NOMO-1 treated with DMSO at 0.1 percent for 48 hours (cell line): ENCODE results near the gene HASPIN.
"Not testable (repeated sequence)": the region's sequence is repeated elsewhere in the genome, so short reads cannot be mapped to it uniquely, and the experiment has no call there.

Source experiments
- DNase-seq: peaks from one replicate; lab custom pipeline; 2025; ENCODE audit not compliant: unreplicated experiment; lab: John Stamatoyannopoulos, UW

The HASPIN gene

DNA sequence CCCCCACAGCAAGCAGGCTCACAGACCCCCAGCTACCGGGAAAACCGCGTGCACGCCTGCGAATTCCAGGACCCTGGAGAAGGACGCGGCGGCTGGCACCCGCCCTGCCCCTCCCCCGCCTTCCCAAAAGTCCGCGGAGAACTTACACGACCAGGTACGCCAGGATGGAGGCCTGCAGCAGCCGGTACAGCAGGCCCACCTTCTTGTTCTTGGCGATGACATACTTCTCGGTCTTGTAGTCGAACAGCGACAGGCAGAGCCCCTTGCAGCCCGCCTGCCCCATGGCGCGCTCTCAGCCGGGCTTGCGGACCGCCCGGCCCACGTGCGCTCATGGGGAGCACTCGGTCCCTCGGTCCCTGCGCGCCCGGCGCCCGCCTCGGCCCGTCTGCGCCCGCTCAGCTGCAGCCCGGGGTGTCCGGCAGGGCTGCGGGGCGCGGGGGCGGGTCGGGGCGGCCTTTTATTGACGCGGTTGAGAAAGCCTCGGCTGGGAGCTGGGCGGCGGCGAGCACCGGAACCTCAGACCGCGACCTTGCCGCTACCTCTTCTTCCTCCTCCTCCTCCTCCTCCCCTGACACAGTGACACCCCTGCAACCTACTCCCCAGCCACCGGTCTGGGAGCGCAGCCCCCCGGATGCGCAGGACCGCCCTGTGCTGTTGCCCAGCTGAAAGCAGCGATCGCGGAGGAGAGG lies 27.8 kb upstream of the HASPIN start, which contains the start of gene P2RX5:
P2RX5 (minus strand) TSS at position 433 of the 689 bp plus-strand sequence; CDS start at position 283, 150 bp downstream.
- peak; percentile 13 for DNase-seq

DNA sequence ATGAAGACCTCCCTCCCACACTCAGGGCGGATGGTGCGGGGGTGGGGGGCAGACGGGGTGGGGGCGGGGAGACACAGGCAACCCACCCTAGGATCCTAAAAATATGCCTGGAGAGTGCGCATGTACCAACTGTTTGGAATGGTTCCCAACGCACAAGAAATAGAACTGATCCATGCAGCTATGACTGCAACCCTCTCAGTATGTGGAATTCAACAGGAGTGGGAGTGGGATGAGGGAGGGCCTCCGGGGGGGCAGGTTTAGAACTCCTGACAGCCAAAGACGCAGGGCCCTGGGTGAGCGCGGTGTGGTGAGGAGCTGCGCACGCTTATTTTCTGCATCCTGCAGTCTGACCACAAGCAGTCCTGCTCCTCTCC lies 26.6 kb upstream of the HASPIN start:
- DNase-seq, result no peak

DNA sequence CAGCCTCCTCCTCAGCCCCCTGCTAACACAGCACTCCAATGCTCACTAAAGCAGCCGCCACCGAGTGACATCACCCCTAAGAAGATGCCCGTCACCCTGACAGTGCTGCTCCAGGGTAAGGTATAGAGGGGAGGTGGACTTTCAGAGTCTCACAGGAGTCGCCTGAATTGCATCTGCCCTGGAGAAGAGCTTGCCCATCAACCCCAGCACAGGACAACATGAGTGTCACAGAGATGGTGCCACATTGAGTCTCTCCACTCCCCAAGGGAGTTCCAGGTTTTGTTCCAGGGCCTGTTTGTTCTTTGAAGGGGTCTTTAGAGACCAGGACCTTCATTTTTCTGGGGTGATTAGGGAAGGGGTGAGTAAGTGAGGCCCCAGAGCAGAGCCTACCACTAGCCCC lies 25.6 kb upstream of the HASPIN start:
- no peak for DNase-seq

DNA sequence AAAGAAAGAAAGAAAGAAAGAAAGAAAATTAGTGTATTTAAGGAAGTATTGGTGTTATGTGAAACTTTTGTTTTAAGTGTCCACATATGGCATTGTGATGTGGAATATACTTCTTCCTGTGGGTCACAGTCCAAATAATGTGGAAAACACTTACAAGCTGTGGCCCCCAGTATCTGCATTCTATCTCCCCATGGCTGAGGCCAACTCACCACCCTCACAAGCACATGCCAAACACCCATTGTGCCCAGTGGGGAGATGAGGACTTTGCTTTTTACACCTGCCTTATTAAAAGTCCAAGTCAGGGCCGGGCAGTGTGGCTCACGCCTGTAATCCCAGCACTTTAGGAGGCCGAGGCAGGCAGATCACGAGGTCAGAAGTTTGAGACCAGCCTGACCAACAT lies 23.8 kb upstream of the HASPIN start:
- no peak for DNase-seq

DNA sequence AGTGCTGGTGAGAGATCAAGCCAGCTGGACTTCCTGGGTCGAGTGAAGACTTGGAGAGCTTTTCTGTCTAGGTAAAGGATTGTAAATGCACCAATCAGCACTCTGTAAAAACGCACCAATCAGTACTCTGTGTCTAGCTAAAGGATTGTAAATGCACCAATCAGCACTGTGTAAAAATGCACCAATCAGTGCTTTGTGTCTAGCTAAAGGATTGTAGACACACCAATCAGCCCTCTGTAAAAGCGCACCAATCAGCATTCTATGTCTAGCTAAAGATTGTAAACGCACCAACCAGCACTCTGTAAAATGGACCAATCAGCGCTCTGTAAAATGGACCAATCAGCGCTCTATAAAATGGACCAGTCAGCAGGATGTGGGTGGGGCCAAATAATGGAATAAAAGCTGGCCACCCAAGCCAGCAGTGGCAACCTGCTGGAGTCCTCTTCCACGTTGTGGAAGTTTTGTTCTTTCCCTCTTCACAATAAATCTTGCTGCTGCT lies 21.6 kb upstream of the HASPIN start:
- DNase-seq, result not testable (repeated sequence)

DNA sequence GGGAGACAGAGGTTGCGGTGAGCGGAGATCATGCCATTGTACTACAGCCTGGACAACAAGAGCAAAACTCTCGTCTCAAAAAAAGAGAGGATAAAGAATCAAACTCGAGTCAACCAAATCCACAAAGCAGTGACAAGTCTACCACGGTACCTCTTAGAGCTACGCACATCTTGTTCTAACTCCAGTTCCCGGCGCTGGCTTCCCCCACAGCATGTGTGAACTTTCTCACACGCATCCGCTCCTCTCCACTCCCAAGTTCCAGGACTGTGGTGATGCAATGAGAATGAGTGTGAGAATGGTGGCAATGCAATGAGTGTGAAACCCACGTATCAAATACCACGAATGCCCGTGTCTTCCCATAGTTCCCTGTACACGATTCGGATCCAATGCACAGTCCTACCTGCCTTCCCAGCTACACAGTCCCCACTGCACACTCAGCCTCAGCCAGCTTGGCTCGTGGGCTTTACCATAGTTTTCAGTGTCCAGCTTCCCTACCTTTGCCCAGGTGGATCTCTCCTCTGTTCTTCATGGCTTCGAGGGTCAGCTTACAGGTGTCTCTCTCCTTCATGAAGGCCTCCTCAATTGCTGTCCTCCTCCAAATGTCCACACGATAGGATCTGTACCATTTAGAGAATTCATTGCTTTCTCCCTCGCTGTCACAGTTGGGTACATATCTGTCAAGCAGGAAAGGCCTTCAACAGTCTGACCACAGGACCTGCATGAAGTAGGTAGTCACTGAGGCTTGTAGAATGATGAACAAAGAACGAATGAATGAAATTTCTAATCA lies 18.6 kb upstream of the HASPIN start:
- DNase-seq, result no peak

DNA sequence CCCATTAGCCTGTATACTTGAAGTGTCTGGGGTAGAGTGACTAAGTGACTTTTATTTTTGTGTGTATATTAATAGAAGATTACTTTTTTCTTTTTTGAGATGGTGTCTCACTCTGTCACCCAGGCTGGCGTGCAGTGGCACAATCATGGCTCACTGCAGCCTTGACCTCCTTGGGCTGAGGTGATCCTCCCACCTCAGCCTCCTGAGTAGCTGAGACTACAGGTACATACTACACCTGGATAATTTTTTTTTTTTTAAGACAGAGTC lies 18.1 kb upstream of the HASPIN start:
- not testable (repeated sequence) for DNase-seq

DNA sequence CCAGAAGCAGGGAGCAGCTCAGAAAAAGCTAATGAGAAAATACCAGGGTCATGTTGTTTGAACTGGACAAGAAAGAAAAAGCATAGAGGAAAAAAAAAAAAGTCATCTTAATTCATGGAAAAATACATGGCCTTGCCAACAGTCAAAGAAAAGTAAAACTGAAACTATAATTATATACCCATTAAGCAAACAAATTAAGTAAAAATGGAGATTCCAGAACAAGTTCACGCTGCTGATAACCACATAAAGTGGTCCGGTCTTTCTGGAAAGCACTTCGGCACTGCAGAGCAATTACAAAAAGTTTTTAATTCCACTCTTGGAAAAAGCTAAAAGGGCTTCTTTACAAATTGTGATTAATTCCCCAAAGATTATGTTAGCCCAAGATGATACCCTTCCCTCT lies 15.3 kb upstream of the HASPIN start:
- DNase-seq, result no peak

DNA sequence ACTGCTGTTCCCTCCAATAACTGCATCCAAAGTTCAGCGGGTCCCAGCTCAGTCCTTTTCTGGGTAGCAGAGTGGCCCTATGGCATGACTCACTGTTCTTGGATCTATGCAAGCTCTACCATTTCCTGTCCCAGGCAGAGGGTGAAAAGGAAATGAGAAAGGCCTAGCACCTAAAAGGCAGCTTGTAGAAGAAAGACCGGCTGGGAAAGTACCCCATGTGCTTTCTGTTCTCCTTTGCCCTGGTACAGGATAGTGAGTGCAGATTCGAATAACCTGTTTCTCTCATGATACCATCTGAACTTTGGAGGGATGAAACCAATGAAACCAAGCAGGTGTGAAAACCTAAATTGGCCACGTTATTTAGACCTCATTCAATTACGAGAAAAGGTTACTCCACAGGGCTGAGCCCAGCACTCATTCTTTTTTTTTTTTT lies 12.7 kb upstream of the HASPIN start:
- peak; percentile 95 for DNase-seq

DNA sequence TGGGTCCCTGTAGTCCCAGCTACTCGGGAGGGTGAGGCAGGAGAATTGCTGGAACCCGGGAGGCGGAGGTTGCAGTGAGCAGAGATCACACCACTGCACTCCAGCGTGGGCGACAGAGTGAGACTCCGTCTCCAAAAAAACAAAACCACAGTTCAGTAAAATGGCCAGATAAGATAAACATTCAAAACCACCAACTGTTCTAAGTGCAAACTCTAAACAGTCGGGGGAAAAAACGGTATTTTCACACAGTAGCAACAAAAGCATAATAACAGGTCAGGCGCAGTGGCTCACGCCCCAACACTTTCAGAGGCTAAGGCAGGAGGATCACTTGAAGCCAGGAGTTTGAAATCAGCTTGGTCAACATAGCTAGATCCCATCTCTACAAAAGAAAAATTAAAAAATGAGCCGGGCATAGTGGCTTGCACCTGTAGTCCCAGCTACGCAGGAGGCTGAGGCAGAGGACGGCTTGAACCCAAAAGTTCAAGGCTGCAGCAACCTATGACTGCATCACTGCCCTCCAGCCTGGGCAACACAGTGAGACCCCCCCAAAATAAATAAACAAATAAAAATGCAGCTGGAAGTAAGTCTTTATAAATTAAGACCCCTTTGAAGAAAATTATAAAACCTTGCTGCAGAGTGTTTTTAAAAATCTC lies 10.8 kb upstream of the HASPIN start:
- no peak for DNase-seq

DNA sequence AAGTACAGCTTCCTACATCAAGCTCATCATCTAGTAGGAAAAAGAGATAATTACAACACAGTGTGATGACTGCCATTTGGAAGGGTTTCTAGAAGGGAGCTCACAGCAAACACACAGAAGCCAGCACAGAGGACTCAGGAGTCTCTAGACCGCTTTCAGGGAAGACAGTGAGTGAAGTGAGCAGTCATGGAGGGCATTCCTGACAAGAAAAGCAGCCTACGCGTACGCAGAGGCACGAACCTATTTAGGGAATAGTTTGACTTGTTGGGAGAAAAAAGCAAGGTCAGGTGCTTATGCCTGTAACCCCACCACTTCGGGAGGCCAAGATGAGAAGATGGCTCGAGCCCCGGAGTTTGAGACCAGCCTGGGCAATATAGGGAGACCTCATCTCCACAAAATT lies 8.4 kb upstream of the HASPIN start:
- no peak for DNase-seq

DNA sequence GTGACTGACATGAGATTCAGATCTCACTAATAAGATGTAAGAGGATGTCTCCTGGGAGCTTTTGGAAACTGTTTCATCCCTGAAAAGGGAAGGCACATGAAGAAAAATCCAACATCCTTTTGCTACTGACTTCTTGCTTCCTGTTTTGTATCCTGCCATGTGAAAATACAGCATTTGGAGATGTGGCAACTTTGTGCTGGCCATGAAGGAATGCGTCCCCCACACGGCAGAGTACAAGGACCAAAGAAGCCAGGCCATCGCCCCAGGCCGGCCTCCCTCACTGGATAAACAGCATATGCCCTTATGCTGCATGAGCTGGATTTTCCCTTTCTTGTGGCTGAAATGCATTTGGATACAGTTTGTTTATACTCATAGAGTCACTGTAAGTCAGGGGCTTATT lies 5.5 kb upstream of the HASPIN start:
- no peak for DNase-seq

DNA sequence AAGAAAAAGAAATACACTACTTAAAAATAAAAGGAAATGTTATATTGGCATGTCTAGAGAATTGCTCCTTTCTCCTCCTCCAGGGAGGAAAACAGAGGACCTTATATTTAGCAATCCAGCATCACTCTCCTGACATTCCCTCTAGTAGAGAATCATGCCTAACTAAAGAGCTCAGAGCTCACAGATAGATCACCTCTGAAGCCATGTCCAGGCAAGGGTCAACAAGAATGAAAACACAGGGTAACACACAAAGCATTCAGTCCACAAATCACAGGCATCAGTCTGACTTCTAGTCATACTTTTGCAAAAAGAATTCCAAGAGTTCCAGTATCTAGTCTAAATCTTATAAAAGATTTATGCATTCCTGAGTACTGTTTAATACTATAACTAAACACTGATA lies 4.4 kb upstream of the HASPIN start:
- DNase-seq, result no peak

DNA sequence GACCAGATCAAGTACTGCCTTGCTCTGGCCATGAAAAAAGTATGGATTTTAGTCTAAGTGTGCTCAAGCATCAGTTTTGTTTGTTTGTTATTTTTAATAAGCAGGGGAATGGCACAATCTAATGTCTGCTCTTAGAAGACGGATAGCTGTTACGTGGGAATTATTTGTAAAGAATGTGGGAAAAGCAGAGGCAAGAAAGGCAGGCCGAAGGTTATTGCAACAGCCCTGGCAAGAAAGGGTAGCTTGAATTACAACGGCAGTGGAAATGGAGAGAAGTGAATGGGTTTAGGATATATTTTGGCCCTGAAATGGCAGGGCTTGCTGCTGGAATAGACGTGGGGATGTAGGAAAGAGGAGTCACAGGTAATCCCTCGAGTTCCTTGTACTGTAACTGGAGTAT lies 987 bp upstream of the HASPIN start:
- DNase-seq, result no peak

DNA sequence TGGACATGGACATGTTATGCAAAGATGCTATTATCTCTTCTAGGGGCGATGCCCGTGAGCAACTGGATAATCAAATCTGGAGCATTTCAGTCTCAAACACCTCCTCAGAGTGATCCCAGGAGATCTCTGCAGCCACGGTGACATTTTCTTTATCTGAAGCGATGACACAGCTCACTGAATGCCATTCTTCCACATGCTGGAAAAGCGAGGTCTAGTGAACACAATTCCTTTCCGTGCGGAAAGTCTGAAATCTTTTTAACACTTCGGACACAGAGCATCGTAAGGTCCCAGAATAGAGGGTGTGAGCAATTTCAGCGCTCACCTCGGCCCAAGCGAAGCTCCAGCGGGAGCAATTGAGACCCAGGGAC lies 531 bp upstream of the HASPIN start:
- no peak for DNase-seq

DNA sequence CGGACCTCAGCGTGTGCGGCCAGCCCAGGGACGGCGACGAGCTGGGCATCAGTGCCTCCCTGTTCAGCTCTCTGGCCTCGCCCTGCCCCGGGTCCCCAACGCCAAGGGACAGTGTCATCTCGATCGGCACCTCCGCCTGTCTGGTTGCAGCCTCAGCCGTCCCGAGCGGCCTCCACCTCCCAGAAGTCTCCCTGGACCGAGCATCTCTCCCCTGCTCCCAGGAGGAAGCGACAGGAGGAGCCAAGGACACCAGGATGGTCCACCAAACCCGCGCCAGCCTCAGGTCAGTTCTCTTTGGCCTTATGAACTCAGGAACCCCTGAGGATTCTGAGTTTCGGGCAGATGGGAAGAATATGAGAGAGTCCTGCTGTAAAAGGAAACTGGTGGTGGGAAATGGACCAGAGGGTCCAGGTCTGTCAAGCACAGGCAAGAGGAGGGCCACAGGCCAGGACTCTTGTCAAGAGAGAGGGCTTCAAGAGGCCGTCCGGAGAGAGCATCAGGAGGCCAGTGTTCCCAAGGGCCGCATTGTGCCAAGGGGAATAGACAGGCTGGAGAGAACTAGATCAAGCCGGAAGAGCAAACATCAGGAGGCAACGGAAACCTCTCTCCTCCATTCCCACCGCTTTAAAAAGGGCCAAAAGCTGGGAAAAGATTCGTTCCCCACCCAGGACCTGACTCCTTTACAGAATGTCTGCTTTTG lies 825 bp downstream of the HASPIN start:
- no peak for DNase-seq

DNA sequence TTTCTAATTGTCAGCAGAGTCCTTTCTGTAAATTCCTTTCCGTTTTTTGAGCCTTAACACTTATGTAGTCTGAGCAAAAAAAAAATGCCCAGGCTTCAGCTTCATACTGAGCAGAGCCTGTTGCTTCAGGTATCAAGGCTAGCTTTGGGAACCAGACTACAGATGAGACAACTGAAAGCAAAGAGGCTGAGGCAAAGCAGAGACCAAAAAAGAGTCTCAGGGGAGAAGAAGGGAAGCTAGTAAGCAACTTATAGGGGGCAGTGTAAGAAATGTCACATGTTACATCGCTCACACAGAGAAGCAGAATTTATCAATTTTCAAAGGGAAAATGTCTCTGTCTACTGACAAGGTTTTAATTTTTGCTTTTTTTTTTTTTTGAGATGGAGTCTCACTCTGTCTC lies 3.3 kb downstream of the HASPIN start:
- no peak for DNase-seq

DNA sequence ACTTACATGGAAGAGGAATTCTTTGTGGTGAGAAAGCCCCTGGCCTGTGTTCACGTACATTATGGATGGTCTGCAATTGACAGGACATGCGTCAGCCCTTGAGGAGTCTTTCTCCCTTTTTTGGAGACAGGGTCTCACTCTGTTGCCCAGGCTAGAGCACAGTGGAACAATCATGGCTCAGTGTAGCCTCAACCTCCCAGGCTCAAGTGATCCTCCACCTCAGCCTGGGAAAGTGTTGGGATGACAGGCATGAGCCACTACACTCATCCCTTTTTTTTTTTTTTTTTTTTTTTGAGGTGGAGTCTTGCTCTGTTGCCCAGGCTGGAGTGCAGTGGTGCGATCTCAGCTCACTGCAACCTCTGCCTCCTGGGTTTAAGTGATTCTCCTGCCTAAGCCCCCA lies 4.4 kb downstream of the HASPIN start:
- not testable (repeated sequence) for DNase-seq

DNA sequence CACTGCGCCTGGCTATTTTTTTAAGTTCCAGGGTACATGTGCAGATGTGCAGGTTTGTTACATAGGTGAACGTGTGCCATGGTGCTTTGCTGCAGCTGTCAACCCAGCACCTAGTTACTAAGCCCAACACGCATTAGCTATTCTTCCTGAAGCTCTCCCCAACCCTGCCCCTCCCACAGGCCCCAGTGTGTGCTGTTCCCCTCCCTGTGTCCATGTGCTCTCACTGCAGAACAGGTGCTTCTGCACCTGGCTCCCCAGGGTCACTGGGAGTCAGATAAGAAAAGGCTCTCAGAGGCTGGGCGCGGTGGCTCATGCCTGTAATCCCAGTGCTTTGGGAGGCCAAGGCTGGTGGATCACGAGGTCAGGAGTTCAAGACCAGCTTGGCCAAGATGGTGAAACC lies 6.2 kb downstream of the HASPIN start:
- no peak for DNase-seq

DNA sequence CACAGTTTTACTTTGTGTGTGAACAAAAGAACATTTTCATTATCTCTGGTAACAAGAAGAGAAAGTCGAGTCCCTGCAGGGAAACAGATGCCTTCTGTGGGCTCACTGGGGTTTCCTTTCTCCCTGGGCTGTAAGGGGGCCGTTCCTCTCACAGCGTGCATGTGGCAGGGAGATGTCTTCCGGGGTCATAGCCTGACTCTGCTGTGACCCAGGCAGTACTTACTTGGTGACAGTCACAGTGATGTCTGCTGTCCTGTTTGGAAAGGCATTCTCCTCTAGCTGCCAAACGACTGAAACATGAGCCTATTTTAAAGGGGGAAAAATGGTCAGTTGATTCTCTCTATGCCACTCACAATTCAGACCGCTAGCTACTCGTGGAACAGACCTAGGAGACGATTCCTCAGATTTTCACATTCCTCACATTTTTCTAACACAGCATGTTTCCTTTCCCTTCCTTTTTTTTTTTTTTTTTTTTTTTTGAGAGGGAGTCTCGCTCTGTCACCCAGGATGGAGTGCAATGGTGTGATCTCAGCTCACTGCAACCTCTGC lies 7.3 kb downstream of the HASPIN start:
- no peak for DNase-seq

DNA sequence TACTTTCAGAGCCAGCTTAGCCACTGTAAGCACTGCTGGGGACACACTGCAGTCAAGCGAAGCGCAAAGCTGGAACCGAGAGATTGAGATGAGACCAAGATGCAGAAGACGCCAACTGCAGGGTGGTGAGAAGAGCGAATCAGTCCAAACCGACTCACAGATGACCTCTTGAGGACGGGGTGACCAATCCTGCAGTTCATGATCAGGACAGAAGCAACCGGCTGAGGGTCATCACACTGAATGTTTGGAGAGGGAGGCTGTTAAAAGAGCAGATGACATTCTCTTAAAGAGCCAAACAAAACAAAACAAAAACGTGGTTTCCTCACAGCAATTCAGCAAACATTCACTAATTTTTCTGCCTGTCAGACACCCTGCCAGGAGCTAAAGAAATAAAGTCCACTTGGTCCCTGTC lies 8.5 kb downstream of the HASPIN start:
- no peak for DNase-seq
